Neural cell (in vitro differentiated cells): ENCODE data around the gene PPP1R15B. TPM values are rescaled to one million over a fixed set of nuclear protein-coding genes. Genes with fewer than 3 reads are reported as not detected.

Experiments used
- H2AFZ ChIP-seq: fragments of 200-600, 300-800 bp; sonication (generic), shearing (Covaris generic); 2 replicates; pipeline ENCODE4 v1.6.0; 2014; ENCODE audit warnings: low read depth, mild to moderate bottlenecking, antibody characterized with exemption, low read length, moderate library complexity
- H3F3A ChIP-seq: fragments of 200-600 bp; shearing (Covaris generic); 2 replicates; pipeline ENCODE4 v1.6.1; 2016; ENCODE audit warnings: mild to moderate bottlenecking, moderate library complexity, mixed read lengths, antibody characterized with exemption, low read length; ENCODE audit not compliant: insufficient read depth, poor library complexity, severe bottlenecking
- H3K27ac ChIP-seq: fragments of 200-600, 300-800 bp; sonication (generic), shearing (Covaris generic); 2 replicates; pipeline ENCODE4 v1.5.1; 2014; ENCODE audit warnings: mild to moderate bottlenecking, low read length, moderate library complexity
- H3K27me3 ChIP-seq: fragments of 300-800, 200-600 bp; sonication (generic), shearing (Covaris generic); 2 replicates; pipeline ENCODE4 v1.6.0; 2014; ENCODE audit warnings: mild to moderate bottlenecking, low read depth, low read length, moderate library complexity; ENCODE audit not compliant: insufficient read depth
- H3K36me3 ChIP-seq: fragments of 300-800, 200-600 bp; sonication (generic), shearing (Covaris generic); 2 replicates; pipeline ENCODE4 v1.5.1; 2014; ENCODE audit warnings: mild to moderate bottlenecking, antibody characterized with exemption, low read length, moderate library complexity; ENCODE audit not compliant: insufficient read depth
- H3K4me2 ChIP-seq: fragments of 300-800, 200-600 bp; sonication (generic), shearing (Covaris generic); 2 replicates; pipeline ENCODE4 v1.6.0; 2014; ENCODE audit warnings: mild to moderate bottlenecking, low read length
- H3K4me3 ChIP-seq: fragments of 300-800, 200-600 bp; sonication (generic), shearing (Covaris generic); 2 replicates; pipeline ENCODE4 v1.5.1; 2014; ENCODE audit warnings: mild to moderate bottlenecking, low read length, moderate library complexity
- H3K79me2 ChIP-seq: fragments of 200-600 bp; shearing (Covaris generic); replicated peaks from 2 replicates; pipeline ENCODE4 v1.6.0; 2014; ENCODE audit warnings: mild to moderate bottlenecking, low read length, moderate library complexity; ENCODE audit not compliant: insufficient read depth
- H3K9ac ChIP-seq: fragments of 300-800, 200-600 bp; sonication (generic), shearing (Covaris generic); 2 replicates; pipeline ENCODE4 v1.6.1; 2016; ENCODE audit warnings: mild to moderate bottlenecking, low read length, mixed read lengths
- H3K9me2 ChIP-seq: fragments of 200-600 bp; shearing (Covaris generic); 2 replicates; pipeline ENCODE4 v1.6.1; 2016; ENCODE audit warnings: mild to moderate bottlenecking, low read length, mixed read lengths; ENCODE audit not compliant: insufficient read depth
- H3K9me3 ChIP-seq: fragments of 200-600, 300-800 bp; sonication (generic), shearing (Covaris generic); 2 replicates; pipeline ENCODE4 v1.6.1; 2016; ENCODE audit warnings: mild to moderate bottlenecking, mixed run types, low read length, moderate library complexity, mixed read lengths
- H4K20me1 ChIP-seq: fragments of 200-600 bp; shearing (Covaris generic); 2 replicates; pipeline ENCODE4 v1.6.1; 2016; ENCODE audit warnings: mild to moderate bottlenecking, mixed run types; ENCODE audit not compliant: insufficient read depth
- CTCF ChIP-seq: fragments of 450-650 bp; IDR thresholded peaks from 2 replicates; pipeline ENCODE4 v1.5.1; 2014; ENCODE audit warnings: antibody characterized with exemption, mild to moderate bottlenecking, moderate library complexity; ENCODE audit not compliant: poor library complexity, severe bottlenecking
- EP300 ChIP-seq: fragments of 450-650 bp; conservative IDR thresholded peaks from 2 replicates; pipeline ENCODE4 v1.6.1; 2014; ENCODE audit warnings: antibody characterized with exemption, mild to moderate bottlenecking, moderate library complexity; ENCODE audit not compliant: poor library complexity, severe bottlenecking
- EZH2 ChIP-seq: fragments of 200-600, 300-800 bp; shearing (Covaris generic), sonication (generic); IDR thresholded peaks from 2 replicates; pipeline ENCODE4 v1.6.1; 2014; ENCODE audit warnings: antibody characterized with exemption, low read length, borderline replicate concordance, mild to moderate bottlenecking; ENCODE audit not compliant: insufficient read depth, poor library complexity, severe bottlenecking
- MXI1 ChIP-seq: fragments of 450-650 bp; conservative IDR thresholded peaks from 2 replicates; pipeline ENCODE4 v1.6.1; 2014; ENCODE audit warnings: antibody characterized with exemption, mild to moderate bottlenecking; ENCODE audit not compliant: poor library complexity, severe bottlenecking
- POLR2AphosphoS5 ChIP-seq: IDR thresholded peaks from 2 replicates; pipeline ENCODE4 v1.6.1; 2012
- RAD21 ChIP-seq: fragments of 450-650 bp; conservative IDR thresholded peaks from 2 replicates; pipeline ENCODE4 v1.6.1; 2014; ENCODE audit warnings: antibody characterized with exemption, mild to moderate bottlenecking, moderate library complexity
- SMC3 ChIP-seq: fragments of 450-650 bp; conservative IDR thresholded peaks from 2 replicates; pipeline ENCODE4 v1.6.1; 2014; ENCODE audit warnings: antibody characterized with exemption, mild to moderate bottlenecking, moderate library complexity; ENCODE audit not compliant: poor library complexity
- TAF1 ChIP-seq: IDR thresholded peaks from 2 replicates; pipeline ENCODE4 v1.6.1; 2012; ENCODE audit warnings: low read depth
- polyA plus RNA-seq: library from polyadenylated mRNA; depleted of rRNA; stranded (reverse); fragments of >200 nt; gene quantifications from 2 replicates; pipeline ENCODE4 v1.2.3, GENCODE V29; 2014
- TF ChIP-seq, protein P1 (sequence below): IDR thresholded peaks from 2 replicates; pipeline ENCODE4 v1.6.1; 2012; ENCODE audit warnings: borderline replicate concordance

Gene PPP1R15B
- polyA plus RNA-seq, 1 donor from 2014 or later, result 30.1 TPM

- Histone ChIP-seq H3K4me2 (no peak overlapping the region), H3K9me3 (no peaks in the 10 kb centered on the region), H4K20me1 (no peaks in the 10 kb centered on the region), H3K36me3 (peaks cover 3% of the 10 kb centered on the region), H3K79me2 (no peaks in the 10 kb centered on the region), H3F3A (no peaks in the 10 kb centered on the region), H2AFZ (no peak overlapping the region), H3K9ac (no peak overlapping the region), H3K27me3 (no peaks in the 10 kb centered on the region), H3K9me2 (no peaks in the 10 kb centered on the region), H3K27ac (no peak overlapping the region), H3K4me3 (no peak overlapping the region)
- TF ChIP-seq RAD21, result no peak
- TF ChIP-seq, protein P1, sequence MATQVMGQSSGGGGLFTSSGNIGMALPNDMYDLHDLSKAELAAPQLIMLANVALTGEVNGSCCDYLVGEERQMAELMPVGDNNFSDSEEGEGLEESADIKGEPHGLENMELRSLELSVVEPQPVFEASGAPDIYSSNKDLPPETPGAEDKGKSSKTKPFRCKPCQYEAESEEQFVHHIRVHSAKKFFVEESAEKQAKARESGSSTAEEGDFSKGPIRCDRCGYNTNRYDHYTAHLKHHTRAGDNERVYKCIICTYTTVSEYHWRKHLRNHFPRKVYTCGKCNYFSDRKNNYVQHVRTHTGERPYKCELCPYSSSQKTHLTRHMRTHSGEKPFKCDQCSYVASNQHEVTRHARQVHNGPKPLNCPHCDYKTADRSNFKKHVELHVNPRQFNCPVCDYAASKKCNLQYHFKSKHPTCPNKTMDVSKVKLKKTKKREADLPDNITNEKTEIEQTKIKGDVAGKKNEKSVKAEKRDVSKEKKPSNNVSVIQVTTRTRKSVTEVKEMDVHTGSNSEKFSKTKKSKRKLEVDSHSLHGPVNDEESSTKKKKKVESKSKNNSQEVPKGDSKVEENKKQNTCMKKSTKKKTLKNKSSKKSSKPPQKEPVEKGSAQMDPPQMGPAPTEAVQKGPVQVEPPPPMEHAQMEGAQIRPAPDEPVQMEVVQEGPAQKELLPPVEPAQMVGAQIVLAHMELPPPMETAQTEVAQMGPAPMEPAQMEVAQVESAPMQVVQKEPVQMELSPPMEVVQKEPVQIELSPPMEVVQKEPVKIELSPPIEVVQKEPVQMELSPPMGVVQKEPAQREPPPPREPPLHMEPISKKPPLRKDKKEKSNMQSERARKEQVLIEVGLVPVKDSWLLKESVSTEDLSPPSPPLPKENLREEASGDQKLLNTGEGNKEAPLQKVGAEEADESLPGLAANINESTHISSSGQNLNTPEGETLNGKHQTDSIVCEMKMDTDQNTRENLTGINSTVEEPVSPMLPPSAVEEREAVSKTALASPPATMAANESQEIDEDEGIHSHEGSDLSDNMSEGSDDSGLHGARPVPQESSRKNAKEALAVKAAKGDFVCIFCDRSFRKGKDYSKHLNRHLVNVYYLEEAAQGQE, result no peak
- no peak for TF ChIP-seq POLR2AphosphoS5
- no peak for TF ChIP-seq MXI1
- TF ChIP-seq SMC3, result no peak
- TF ChIP-seq CTCF, result no peak
- no peak for TF ChIP-seq EZH2
- TF ChIP-seq TAF1, result no peak
- TF ChIP-seq EP300, result no peak
Observed at GRCh38 chr1:204437796-204438570, 26.4 kb upstream of the PPP1R15B start.

DNA sequence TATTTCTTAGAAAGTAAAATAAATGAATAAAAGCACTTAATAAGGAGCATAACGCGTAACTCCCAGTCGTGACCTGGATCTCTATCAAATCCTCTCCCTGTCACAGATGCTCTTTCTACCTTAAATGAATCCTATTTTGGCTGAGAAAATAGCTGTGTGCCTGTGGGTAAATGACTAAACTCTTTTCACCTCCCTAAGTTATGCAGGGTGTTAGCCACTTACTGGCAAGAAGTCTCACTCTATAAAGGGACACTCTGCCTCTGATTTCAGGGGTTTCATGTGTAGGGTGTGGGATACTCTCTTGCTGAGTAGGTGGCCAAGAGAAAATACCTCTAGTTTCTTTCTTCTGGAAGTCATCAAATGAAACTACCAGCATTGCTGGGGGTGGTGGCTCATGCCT is 24.3 kb upstream of the PPP1R15B start:
- Histone ChIP-seq H3K4me3 (no peak overlapping the region), H3K27ac (no peak overlapping the region), H4K20me1 (no peaks in the 10 kb centered on the region), H3K9me2 (no peaks in the 10 kb centered on the region), H2AFZ (no peak overlapping the region), H3K79me2 (no peaks in the 10 kb centered on the region), H3F3A (no peaks in the 10 kb centered on the region), H3K36me3 (peaks cover 5% of the 10 kb centered on the region), H3K27me3 (no peaks in the 10 kb centered on the region), H3K9ac (no peak overlapping the region), H3K4me2 (no peak overlapping the region), H3K9me3 (no peaks in the 10 kb centered on the region)
- TF ChIP-seq SMC3 (no peak), POLR2AphosphoS5 (no peak), EZH2 (no peak), EP300 (no peak), RAD21 (no peak), CTCF (no peak), MXI1 (no peak), TAF1 (no peak)
- TF ChIP-seq, protein P1, result no peak
